HepG2 (cell line): Measurements from ENCODE around the gene RABGEF1. TPM values are rescaled to one million over a fixed set of nuclear protein-coding genes. Genes with fewer than 3 reads are reported as not detected.

Source experiments
- DPF2 ChIP-seq: sonication (generic); formaldehyde crosslinking; IDR thresholded peaks from 2 replicates; pipeline ENCODE4 v1.4.0; 2020; ENCODE audit warnings: mild to moderate bottlenecking, low read depth, missing genetic modification reagents, borderline replicate concordance
- EED ChIP-seq: sonication (generic); formaldehyde crosslinking; IDR thresholded peaks from 2 replicates; pipeline ENCODE4 v1.5.0; 2020; ENCODE audit warnings: mild to moderate bottlenecking, missing genetic modification reagents
- HNF4G ChIP-seq, 2 experiments: sonication (generic) in 1 of 2; formaldehyde crosslinking in 1 of 2; IDR thresholded peaks; 2 replicates each; pipeline versions ENCODE4 v1.4.0 to v1.6.1; 2011 to 2020; ENCODE audit warnings: borderline replicate concordance in 2 of 2, low read depth in 2 of 2, mild to moderate bottlenecking in 2 of 2, low read length in 1 of 2, missing genetic modification reagents in 1 of 2, moderate library complexity in 1 of 2
- MED1 ChIP-seq: sonication (generic); formaldehyde crosslinking; IDR thresholded peaks from 2 replicates; pipeline ENCODE4 v1.4.0; 2020; ENCODE audit warnings: missing genetic modification reagents
- NFIC ChIP-seq: IDR thresholded peaks from 2 replicates; pipeline ENCODE4 v1.6.1; 2012; ENCODE audit warnings: mild to moderate bottlenecking, low read length, inconsistent platforms
- RFX5 ChIP-seq: IDR thresholded peaks from 2 replicates; pipeline ENCODE4 v1.6.1; 2011; ENCODE audit warnings: low read depth, low read length, improper control_type of control experiment
- SMAD1 ChIP-seq: sonication (generic); formaldehyde crosslinking; IDR thresholded peaks from 2 replicates; pipeline ENCODE4 v1.4.0; 2020; ENCODE audit warnings: missing genetic modification reagents, low read depth, mild to moderate bottlenecking, borderline replicate concordance
- ZNF24 ChIP-seq: fragments of 450-650 bp; IDR thresholded peaks from 2 replicates; pipeline ENCODE4 v1.6.1; 2017; ENCODE audit warnings: antibody characterized with exemption, mild to moderate bottlenecking
- ZNF30 ChIP-seq: sonication (generic); formaldehyde crosslinking; IDR thresholded peaks from 2 replicates; pipeline ENCODE4 v1.5.0; 2020; ENCODE audit warnings: mild to moderate bottlenecking, missing genetic modification reagents
- ZNF431 ChIP-seq: sonication (generic); formaldehyde crosslinking; IDR thresholded peaks from 2 replicates; pipeline ENCODE4 v1.9.0; 2022; ENCODE audit warnings: missing genetic modification reagents, low read depth, mild to moderate bottlenecking, borderline replicate concordance
- ZNF501 ChIP-seq: sonication (generic); formaldehyde crosslinking; IDR thresholded peaks from 2 replicates; pipeline ENCODE4 v1.5.1; 2020; ENCODE audit warnings: mild to moderate bottlenecking, moderate library complexity, missing genetic modification reagents
- polyA plus RNA-seq, 8 experiments: library from polyadenylated mRNA; depleted of rRNA in 3 of 8; stranded (reverse) in 7 of 8; unstranded in 1 of 8; fragments of >200 nt; fragmentation: Illumina TruSeq in 4 of 8; extraction: Trizol in 4 of 8; gene quantifications; 2 replicates each; pipeline versions ENCODE4 v1.2.1 to v1.2.3, GENCODE V29; 2011 to 2016; ENCODE audit warnings: low read depth in 4 of 8, missing spikeins in 1 of 8, mixed read lengths in 1 of 8; ENCODE audit not compliant: insufficient read depth in 1 of 8
- total RNA-seq, 5 experiments: library from RNA; depleted of rRNA; stranded (reverse); fragments of >200 nt; fragmentation: Illumina TruSeq; extraction: Trizol; gene quantifications; 2 replicates each; pipeline ENCODE4 v1.2.3, GENCODE V29; 2016; ENCODE audit warnings: low read depth in 1 of 5
- TF ChIP-seq, protein P1 (sequence below): sonication (generic); formaldehyde crosslinking; IDR thresholded peaks from 2 replicates; pipeline ENCODE4 v1.4.0; 2020; ENCODE audit warnings: missing genetic modification reagents
- TF ChIP-seq, protein P2 (sequence below): sonication (generic); formaldehyde crosslinking; IDR thresholded peaks from 2 replicates; pipeline ENCODE4; 2020; ENCODE audit warnings: missing genetic modification reagents, mild to moderate bottlenecking, borderline replicate concordance
- TF ChIP-seq, protein P3 (sequence below): sonication (generic); formaldehyde crosslinking; IDR thresholded peaks from 2 replicates; pipeline ENCODE4 v1.5.0; 2020; ENCODE audit warnings: mild to moderate bottlenecking, low read depth, missing genetic modification reagents, borderline replicate concordance
- TF ChIP-seq, protein P4 (sequence below): fragments of 450-650 bp; IDR thresholded peaks from 2 replicates; pipeline ENCODE4 v1.6.1; 2017; ENCODE audit warnings: mild to moderate bottlenecking
- TF ChIP-seq, protein P5 (sequence below): IDR thresholded peaks from 2 replicates; pipeline ENCODE4 v1.6.1; 2016; ENCODE audit warnings: low read depth, borderline replicate concordance

RABGEF1 gene
- total and polyA plus RNA-seq, 2 of the 13 experiments (the other 11 are each of a cell fraction or from before 2014, with no cell fraction given) = 22.7 to 35.3 TPM

DNA sequence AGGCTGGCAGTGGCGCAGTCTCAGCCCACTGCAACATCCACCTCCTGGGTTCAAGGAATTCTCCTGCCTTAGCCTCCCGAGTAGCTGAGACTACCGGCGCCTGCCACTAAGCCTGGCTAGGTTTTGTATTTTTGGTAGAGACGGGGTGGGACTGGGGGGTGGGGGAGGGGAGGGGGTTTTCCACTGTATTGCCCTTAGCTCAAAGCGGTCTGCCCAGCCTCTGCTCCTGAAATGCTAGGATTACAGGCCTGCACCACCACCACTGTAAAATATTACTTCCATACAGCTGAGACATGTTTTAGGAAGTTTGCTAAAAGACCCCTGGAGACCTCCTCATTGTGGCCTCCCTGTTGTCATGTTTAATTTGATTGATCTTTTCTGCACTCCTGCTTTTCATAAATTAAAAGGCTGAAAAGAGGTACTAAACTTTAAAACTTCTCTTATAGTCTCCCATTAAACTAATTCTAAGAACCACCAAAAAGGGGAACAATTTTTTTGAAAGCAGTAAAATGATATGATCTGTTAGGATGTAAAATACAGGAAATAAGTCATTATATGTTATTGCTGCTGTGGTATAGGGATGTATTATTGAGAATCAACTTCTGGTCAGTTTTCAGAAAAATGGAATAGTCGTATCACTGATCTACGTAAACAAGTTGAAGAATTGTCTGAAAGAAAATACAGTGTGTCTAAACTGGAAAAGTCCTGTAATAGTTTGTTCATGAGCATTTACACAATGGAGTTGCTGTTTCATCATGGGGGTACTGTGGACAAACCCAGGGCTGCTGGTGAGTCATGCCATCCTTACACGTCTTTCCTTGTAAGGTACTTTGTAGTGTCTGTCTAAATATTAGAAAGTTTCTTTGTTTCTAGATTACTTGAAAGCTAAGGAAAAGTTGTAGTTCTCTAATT is 107.6 kb downstream of the RABGEF1 start (continued):
- TF ChIP-seq, protein P1, sequence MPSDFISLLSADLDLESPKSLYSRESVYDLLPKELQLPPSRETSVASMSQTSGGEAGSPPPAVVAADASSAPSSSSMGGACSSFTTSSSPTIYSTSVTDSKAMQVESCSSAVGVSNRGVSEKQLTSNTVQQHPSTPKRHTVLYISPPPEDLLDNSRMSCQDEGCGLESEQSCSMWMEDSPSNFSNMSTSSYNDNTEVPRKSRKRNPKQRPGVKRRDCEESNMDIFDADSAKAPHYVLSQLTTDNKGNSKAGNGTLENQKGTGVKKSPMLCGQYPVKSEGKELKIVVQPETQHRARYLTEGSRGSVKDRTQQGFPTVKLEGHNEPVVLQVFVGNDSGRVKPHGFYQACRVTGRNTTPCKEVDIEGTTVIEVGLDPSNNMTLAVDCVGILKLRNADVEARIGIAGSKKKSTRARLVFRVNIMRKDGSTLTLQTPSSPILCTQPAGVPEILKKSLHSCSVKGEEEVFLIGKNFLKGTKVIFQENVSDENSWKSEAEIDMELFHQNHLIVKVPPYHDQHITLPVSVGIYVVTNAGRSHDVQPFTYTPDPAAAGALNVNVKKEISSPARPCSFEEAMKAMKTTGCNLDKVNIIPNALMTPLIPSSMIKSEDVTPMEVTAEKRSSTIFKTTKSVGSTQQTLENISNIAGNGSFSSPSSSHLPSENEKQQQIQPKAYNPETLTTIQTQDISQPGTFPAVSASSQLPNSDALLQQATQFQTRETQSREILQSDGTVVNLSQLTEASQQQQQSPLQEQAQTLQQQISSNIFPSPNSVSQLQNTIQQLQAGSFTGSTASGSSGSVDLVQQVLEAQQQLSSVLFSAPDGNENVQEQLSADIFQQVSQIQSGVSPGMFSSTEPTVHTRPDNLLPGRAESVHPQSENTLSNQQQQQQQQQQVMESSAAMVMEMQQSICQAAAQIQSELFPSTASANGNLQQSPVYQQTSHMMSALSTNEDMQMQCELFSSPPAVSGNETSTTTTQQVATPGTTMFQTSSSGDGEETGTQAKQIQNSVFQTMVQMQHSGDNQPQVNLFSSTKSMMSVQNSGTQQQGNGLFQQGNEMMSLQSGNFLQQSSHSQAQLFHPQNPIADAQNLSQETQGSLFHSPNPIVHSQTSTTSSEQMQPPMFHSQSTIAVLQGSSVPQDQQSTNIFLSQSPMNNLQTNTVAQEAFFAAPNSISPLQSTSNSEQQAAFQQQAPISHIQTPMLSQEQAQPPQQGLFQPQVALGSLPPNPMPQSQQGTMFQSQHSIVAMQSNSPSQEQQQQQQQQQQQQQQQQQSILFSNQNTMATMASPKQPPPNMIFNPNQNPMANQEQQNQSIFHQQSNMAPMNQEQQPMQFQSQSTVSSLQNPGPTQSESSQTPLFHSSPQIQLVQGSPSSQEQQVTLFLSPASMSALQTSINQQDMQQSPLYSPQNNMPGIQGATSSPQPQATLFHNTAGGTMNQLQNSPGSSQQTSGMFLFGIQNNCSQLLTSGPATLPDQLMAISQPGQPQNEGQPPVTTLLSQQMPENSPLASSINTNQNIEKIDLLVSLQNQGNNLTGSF (CRISPR knock-in tag) = no peak
- TF ChIP-seq SMAD1 (CRISPR knock-in tag) = no peak
- TF ChIP-seq ZNF501 = no peak
- TF ChIP-seq, protein P2, sequence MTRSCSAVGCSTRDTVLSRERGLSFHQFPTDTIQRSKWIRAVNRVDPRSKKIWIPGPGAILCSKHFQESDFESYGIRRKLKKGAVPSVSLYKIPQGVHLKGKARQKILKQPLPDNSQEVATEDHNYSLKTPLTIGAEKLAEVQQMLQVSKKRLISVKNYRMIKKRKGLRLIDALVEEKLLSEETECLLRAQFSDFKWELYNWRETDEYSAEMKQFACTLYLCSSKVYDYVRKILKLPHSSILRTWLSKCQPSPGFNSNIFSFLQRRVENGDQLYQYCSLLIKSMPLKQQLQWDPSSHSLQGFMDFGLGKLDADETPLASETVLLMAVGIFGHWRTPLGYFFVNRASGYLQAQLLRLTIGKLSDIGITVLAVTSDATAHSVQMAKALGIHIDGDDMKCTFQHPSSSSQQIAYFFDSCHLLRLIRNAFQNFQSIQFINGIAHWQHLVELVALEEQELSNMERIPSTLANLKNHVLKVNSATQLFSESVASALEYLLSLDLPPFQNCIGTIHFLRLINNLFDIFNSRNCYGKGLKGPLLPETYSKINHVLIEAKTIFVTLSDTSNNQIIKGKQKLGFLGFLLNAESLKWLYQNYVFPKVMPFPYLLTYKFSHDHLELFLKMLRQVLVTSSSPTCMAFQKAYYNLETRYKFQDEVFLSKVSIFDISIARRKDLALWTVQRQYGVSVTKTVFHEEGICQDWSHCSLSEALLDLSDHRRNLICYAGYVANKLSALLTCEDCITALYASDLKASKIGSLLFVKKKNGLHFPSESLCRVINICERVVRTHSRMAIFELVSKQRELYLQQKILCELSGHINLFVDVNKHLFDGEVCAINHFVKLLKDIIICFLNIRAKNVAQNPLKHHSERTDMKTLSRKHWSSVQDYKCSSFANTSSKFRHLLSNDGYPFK (CRISPR knock-in tag) = no peak
- no peak for TF ChIP-seq MED1 (CRISPR knock-in tag)
- TF ChIP-seq, protein P3, sequence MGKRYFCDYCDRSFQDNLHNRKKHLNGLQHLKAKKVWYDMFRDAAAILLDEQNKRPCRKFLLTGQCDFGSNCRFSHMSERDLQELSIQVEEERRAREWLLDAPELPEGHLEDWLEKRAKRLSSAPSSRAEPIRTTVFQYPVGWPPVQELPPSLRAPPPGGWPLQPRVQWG (CRISPR knock-in tag) = no peak
- TF ChIP-seq, protein P4, sequence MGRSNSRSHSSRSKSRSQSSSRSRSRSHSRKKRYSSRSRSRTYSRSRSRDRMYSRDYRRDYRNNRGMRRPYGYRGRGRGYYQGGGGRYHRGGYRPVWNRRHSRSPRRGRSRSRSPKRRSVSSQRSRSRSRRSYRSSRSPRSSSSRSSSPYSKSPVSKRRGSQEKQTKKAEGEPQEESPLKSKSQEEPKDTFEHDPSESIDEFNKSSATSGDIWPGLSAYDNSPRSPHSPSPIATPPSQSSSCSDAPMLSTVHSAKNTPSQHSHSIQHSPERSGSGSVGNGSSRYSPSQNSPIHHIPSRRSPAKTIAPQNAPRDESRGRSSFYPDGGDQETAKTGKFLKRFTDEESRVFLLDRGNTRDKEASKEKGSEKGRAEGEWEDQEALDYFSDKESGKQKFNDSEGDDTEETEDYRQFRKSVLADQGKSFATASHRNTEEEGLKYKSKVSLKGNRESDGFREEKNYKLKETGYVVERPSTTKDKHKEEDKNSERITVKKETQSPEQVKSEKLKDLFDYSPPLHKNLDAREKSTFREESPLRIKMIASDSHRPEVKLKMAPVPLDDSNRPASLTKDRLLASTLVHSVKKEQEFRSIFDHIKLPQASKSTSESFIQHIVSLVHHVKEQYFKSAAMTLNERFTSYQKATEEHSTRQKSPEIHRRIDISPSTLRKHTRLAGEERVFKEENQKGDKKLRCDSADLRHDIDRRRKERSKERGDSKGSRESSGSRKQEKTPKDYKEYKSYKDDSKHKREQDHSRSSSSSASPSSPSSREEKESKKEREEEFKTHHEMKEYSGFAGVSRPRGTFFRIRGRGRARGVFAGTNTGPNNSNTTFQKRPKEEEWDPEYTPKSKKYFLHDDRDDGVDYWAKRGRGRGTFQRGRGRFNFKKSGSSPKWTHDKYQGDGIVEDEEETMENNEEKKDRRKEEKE = no peak
- TF ChIP-seq EED (CRISPR knock-in tag) = no peak
- TF ChIP-seq ZNF30 = no peak
- TF ChIP-seq ZNF431 (CRISPR knock-in tag) = no peak
- TF ChIP-seq RFX5 = no peak
- no peak for TF ChIP-seq DPF2
- TF ChIP-seq ZNF24 = no peak
- TF ChIP-seq HNF4G (IDR thresholded peaks at IDR 0.05; ENCODE audit: borderline replicate concordance, low read depth, low read length) = no peak
- no peak for TF ChIP-seq HNF4G (CRISPR knock-in tag; IDR thresholded peaks at IDR 0.05; ENCODE audit: borderline replicate concordance, low read depth)
- TF ChIP-seq NFIC = no peak
- TF ChIP-seq, protein P5, sequence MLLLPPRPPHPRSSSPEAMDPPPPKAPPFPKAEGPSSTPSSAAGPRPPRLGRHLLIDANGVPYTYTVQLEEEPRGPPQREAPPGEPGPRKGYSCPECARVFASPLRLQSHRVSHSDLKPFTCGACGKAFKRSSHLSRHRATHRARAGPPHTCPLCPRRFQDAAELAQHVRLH = no peak
